A673 (cell line): Measurements from ENCODE around the gene SLCO3A1. TPM values are rescaled to one million over a fixed set of nuclear protein-coding genes. Genes with fewer than 3 reads are reported as not detected.

Experiments used
- BruUV-seq: library from RNA; stranded (reverse); fragments of 400-500 nt; replicated peaks from 2 replicates; lab custom pipeline; 2021; lab: Mats Ljungman, UMichigan
- CTCF ChIA-PET: fragments of 300-600 bp; sonication (Branson Sonifier 250); formaldehyde crosslinking; loops from one replicate; lab custom pipeline; 2022; ENCODE audit warnings: antibody characterized with exemption; lab: Charles Lee
- POLR2A ChIA-PET: fragments of 300-600 bp; sonication (Branson Sonifier 250); formaldehyde crosslinking; loops from one replicate; lab custom pipeline; 2022; ENCODE audit warnings: antibody characterized with exemption; ENCODE audit not compliant: low non-redundant PET; lab: Charles Lee
- DNase-seq: peaks from one replicate; pipeline ENCODE4 v3.0.0-alpha.2; 2015; ENCODE audit warnings: low spot score
- H3K27ac ChIP-seq: fragments of 200-600 bp; sonication (generic); 2 replicates; pipeline ENCODE4 v1.5.1; 2016; ENCODE audit warnings: mixed run types, low read depth, mild to moderate bottlenecking, mixed read lengths, antibody characterized with exemption, low read length; ENCODE audit not compliant: poor library complexity, severe bottlenecking
- H3K27me3 ChIP-seq: fragments of 200-600 bp; sonication (generic); replicated peaks from 2 replicates; pipeline ENCODE4 v1.6.1; 2017; ENCODE audit warnings: mixed run types, low read depth, mild to moderate bottlenecking, mixed read lengths, antibody characterized with exemption, low read length; ENCODE audit not compliant: insufficient read depth, poor library complexity
- H3K36me3 ChIP-seq: fragments of 200-600 bp; sonication (generic); 2 replicates; pipeline ENCODE4 v1.6.1; 2016; ENCODE audit warnings: mixed run types, mild to moderate bottlenecking, mixed read lengths, antibody characterized with exemption, low read length; ENCODE audit not compliant: insufficient read depth, poor library complexity, severe bottlenecking
- H3K4me1 ChIP-seq: fragments of 200-600 bp; sonication (generic); 2 replicates; pipeline ENCODE4 v1.6.1; 2017; ENCODE audit warnings: mixed run types, mild to moderate bottlenecking, mixed read lengths, antibody characterized with exemption, low read length; ENCODE audit not compliant: insufficient read depth, poor library complexity, severe bottlenecking
- H3K4me3 ChIP-seq: fragments of 200-600 bp; sonication (generic); 2 replicates; pipeline ENCODE4 v1.5.1; 2016; ENCODE audit warnings: low read depth, mixed run types, mild to moderate bottlenecking, mixed read lengths, low read length; ENCODE audit not compliant: poor library complexity, severe bottlenecking
- H3K9me3 ChIP-seq: fragments of 200-600 bp; sonication (generic); 2 replicates; pipeline ENCODE4 v1.6.1; 2016; ENCODE audit warnings: mixed run types, low read depth, mild to moderate bottlenecking, mixed read lengths, antibody characterized with exemption, low read length; ENCODE audit not compliant: poor library complexity, severe bottlenecking
- CTCF ChIP-seq: fragments of 300-800, 200-600 bp; sonication (generic); conservative IDR thresholded peaks from 2 replicates; pipeline ENCODE4 v1.5.1; 2017; ENCODE audit warnings: low read depth, mild to moderate bottlenecking, antibody characterized with exemption, low read length, moderate library complexity, mixed read lengths
- EZH2 ChIP-seq: fragments of 200-600 bp; sonication (generic); IDR thresholded peaks from 2 replicates; pipeline ENCODE4 v1.6.1; 2017; ENCODE audit warnings: borderline replicate concordance, low read depth, mild to moderate bottlenecking, mixed read lengths, antibody characterized with exemption, low read length; ENCODE audit not compliant: poor library complexity, severe bottlenecking
- intact Hi-C: fragments of 100-400 bp; cut with micrococcal nuclease; formaldehyde crosslinking; loops from one replicate; pipeline ENCODE4 v1.10.0; 2022; ENCODE audit not compliant: unreplicated experiment
- total RNA-seq: library from RNA; stranded (reverse); gene quantifications from 2 replicates; pipeline ENCODE4 v1.2.3, GENCODE V29; 2021

Gene SLCO3A1
- total RNA-seq, 1 experiment from 2014 or later, result 16.6 TPM

GRCh38 chr15:92061511-92062195, 208.1 kb downstream of the SLCO3A1 start:
- TF ChIP-seq EZH2 (no peak), CTCF (no peak)
- no peak for DNase-seq
- CTCF ChIA-PET, result no interaction called here
- BruUV-seq, result no TSS peak
- intact Hi-C loops, result no loop called here
- Histone ChIP-seq H3K9me3 (no peaks in the 10 kb centered on the region), H3K36me3 (no peaks in the 10 kb centered on the region), H3K4me1 (no peaks in the 10 kb centered on the region), H3K4me3 (no peak overlapping the region), H3K27ac (no peak overlapping the region), H3K27me3 (no peaks in the 10 kb centered on the region)
- POLR2A ChIA-PET, result no interaction called here

GRCh38 chr15:92062505-92062904, 209.0 kb downstream of the SLCO3A1 start:
- no TSS peak for BruUV-seq
- Histone ChIP-seq H3K27ac (no peak overlapping the region), H3K4me1 (no peaks in the 10 kb centered on the region), H3K4me3 (no peak overlapping the region), H3K27me3 (no peaks in the 10 kb centered on the region), H3K36me3 (no peaks in the 10 kb centered on the region), H3K9me3 (no peaks in the 10 kb centered on the region)
- CTCF ChIA-PET, result no interaction called here
- DNase-seq, result no peak
- POLR2A ChIA-PET, result no interaction called here
- intact Hi-C loops, result no loop called here
- TF ChIP-seq EZH2 (no peak), CTCF (no peak)

- CTCF ChIA-PET, result no interaction called here
- intact Hi-C loops, result no loop called here
These were observed 214.6 kb downstream of the SLCO3A1 start for GRCh38 chr15:92068121-92068520.

More at GRCh38 chr15:92068121-92068520, 214.6 kb downstream of the SLCO3A1 start:
- no TSS peak for BruUV-seq
- H3K36me3 ChIP-seq, result no peaks in the 10 kb centered on the region
- H3K4me1 ChIP-seq, result peaks cover 4% of the 10 kb centered on the region
- TF ChIP-seq CTCF, result no peak
- no peak for TF ChIP-seq EZH2
- POLR2A ChIA-PET, result no interaction called here
- H3K9me3 ChIP-seq, result no peaks in the 10 kb centered on the region
- H3K4me3 ChIP-seq, result no peak overlapping the region
- no peak for DNase-seq
- no peak overlapping the region for H3K27ac ChIP-seq
- H3K27me3 ChIP-seq, result no peaks in the 10 kb centered on the region
